Measurements from ENCODE around the gene ENDOU. TPM values are rescaled to one million over a fixed set of nuclear protein-coding genes. Genes with fewer than 3 reads are reported as not detected.

ENDOU gene
- total RNA-seq, 1 experiment from 2014 or later = not detected

GRCh38 chr12:47736216-47736615, 10.9 kb upstream of the ENDOU start:
- Histone ChIP-seq H3K27me3 (ENCODE audit: low read length) (no peaks in the 10 kb centered on the region), H3K4me1 (ENCODE audit: insufficient read depth, low read length) (peaks cover 7% of the 10 kb centered on the region; the same call in 1 of the 2 replicates), H3K9me2 (replicated peaks; ENCODE audit: low read length) (no peaks in the 10 kb centered on the region), H3K4me2 (ENCODE audit: low read length) (no peak overlapping the region), H3K79me2 (ENCODE audit: low read length) (no peaks in the 10 kb centered on the region), H3K4me3 (ENCODE audit: low read length) (no peak overlapping the region), H3K27ac (ENCODE audit: low read length) (no peak overlapping the region), H3K9me3 (ENCODE audit: low read length) (no peaks in the 10 kb centered on the region), H2AFZ (ENCODE audit: low read length) (no peak overlapping the region), H3F3A (ENCODE audit: low read length, unreplicated experiment) (no peaks in the 10 kb centered on the region), H3K9ac (ENCODE audit: low read length) (no peak overlapping the region), H4K20me1 (ENCODE audit: low read length) (no peaks in the 10 kb centered on the region), H3K36me3 (ENCODE audit: low read depth, low read length) (no peaks in the 10 kb centered on the region)
- no peak for DNase-seq
- no peak for ATAC-seq
- no TSS peak for BruUV-seq (replicated peaks)
- TF ChIP-seq, protein P1, sequence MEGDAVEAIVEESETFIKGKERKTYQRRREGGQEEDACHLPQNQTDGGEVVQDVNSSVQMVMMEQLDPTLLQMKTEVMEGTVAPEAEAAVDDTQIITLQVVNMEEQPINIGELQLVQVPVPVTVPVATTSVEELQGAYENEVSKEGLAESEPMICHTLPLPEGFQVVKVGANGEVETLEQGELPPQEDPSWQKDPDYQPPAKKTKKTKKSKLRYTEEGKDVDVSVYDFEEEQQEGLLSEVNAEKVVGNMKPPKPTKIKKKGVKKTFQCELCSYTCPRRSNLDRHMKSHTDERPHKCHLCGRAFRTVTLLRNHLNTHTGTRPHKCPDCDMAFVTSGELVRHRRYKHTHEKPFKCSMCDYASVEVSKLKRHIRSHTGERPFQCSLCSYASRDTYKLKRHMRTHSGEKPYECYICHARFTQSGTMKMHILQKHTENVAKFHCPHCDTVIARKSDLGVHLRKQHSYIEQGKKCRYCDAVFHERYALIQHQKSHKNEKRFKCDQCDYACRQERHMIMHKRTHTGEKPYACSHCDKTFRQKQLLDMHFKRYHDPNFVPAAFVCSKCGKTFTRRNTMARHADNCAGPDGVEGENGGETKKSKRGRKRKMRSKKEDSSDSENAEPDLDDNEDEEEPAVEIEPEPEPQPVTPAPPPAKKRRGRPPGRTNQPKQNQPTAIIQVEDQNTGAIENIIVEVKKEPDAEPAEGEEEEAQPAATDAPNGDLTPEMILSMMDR (conservative IDR thresholded peaks at IDR 0.05; ENCODE audit: low read depth, low read length) = no peak
- no peak for TF ChIP-seq EZH2 (IDR thresholded peaks at IDR 0.05; ENCODE audit: low read length, unreplicated experiment)
- no peak for TF ChIP-seq EZH2phosphoT487 (IDR thresholded peaks at IDR 0.05; ENCODE audit: borderline replicate concordance, low read length)
- ChIA-PET POLR2A (ENCODE audit: unreplicated experiment) (no interaction called here), CTCF (no interaction called here)
- intact Hi-C loops (cut with micrococcal nuclease) = no loop called here

- no peaks in the 10 kb centered on the region for H3F3A ChIP-seq (ENCODE audit: low read length, unreplicated experiment)
- H3K9me3 ChIP-seq (ENCODE audit: low read length) = no peaks in the 10 kb centered on the region
- POLR2A ChIA-PET (ENCODE audit: unreplicated experiment) = no interaction called here
- H3K27me3 ChIP-seq (ENCODE audit: low read length) = no peaks in the 10 kb centered on the region
- TF ChIP-seq EZH2 (IDR thresholded peaks at IDR 0.05; ENCODE audit: low read length, unreplicated experiment) (no peak), EZH2phosphoT487 (IDR thresholded peaks at IDR 0.05; ENCODE audit: borderline replicate concordance, low read length) (no peak)
- TF ChIP-seq, protein P1 (conservative IDR thresholded peaks at IDR 0.05; ENCODE audit: low read depth, low read length) = no peak
- no peak overlapping the region for H3K9ac ChIP-seq (ENCODE audit: low read length)
- CTCF ChIA-PET = no interaction called here
- no peak overlapping the region for H3K27ac ChIP-seq (ENCODE audit: low read length)
- intact Hi-C loops (cut with micrococcal nuclease) = no loop called here
- no peaks in the 10 kb centered on the region for H3K36me3 ChIP-seq (ENCODE audit: low read depth, low read length)
- DNase-seq (no peak), ATAC-seq (no peak)
- no peaks in the 10 kb centered on the region for H3K9me2 ChIP-seq (replicated peaks; ENCODE audit: low read length)
- BruUV-seq (replicated peaks) = no TSS peak
- H2AFZ ChIP-seq (ENCODE audit: low read length) = no peak overlapping the region
- H3K4me2 ChIP-seq (ENCODE audit: low read length) = no peak overlapping the region
- no peak overlapping the region for H3K4me3 ChIP-seq (ENCODE audit: low read length)
- no peaks in the 10 kb centered on the region for H3K79me2 ChIP-seq (ENCODE audit: low read length)
- peaks cover 8% of the 10 kb centered on the region for H3K4me1 ChIP-seq (ENCODE audit: insufficient read depth, low read length)
- H4K20me1 ChIP-seq (ENCODE audit: low read length) = no peaks in the 10 kb centered on the region
These were observed 10.4 kb upstream of the ENDOU start for GRCh38 chr12:47735649-47736048.

- Histone ChIP-seq H3K79me2 (ENCODE audit: low read length) (no peaks in the 10 kb centered on the region), H3K9me2 (replicated peaks; ENCODE audit: low read length) (no peaks in the 10 kb centered on the region), H3K36me3 (ENCODE audit: low read depth, low read length) (no peaks in the 10 kb centered on the region), H3K4me3 (ENCODE audit: low read length) (no peak overlapping the region), H2AFZ (ENCODE audit: low read length) (no peak overlapping the region), H3K27me3 (ENCODE audit: low read length) (no peaks in the 10 kb centered on the region), H3K9me3 (ENCODE audit: low read length) (no peaks in the 10 kb centered on the region), H4K20me1 (ENCODE audit: low read length) (no peaks in the 10 kb centered on the region), H3K27ac (ENCODE audit: low read length) (no peak overlapping the region), H3F3A (ENCODE audit: low read length, unreplicated experiment) (no peaks in the 10 kb centered on the region), H3K4me2 (ENCODE audit: low read length) (no peak overlapping the region), H3K9ac (ENCODE audit: low read length) (no peak overlapping the region), H3K4me1 (ENCODE audit: insufficient read depth, low read length) (peaks cover 15% of the 10 kb centered on the region)
- CTCF ChIA-PET = no interaction called here
- POLR2A ChIA-PET (ENCODE audit: unreplicated experiment) = no interaction called here
- intact Hi-C loops (cut with micrococcal nuclease) = no loop called here
- TF ChIP-seq EZH2phosphoT487 (IDR thresholded peaks at IDR 0.05; ENCODE audit: borderline replicate concordance, low read length) (no peak), EZH2 (IDR thresholded peaks at IDR 0.05; ENCODE audit: low read length, unreplicated experiment) (no peak)
- TF ChIP-seq, protein P1 (conservative IDR thresholded peaks at IDR 0.05; ENCODE audit: low read depth, low read length) = no peak
- no TSS peak for BruUV-seq (replicated peaks)
- no peak for DNase-seq
- no peak for ATAC-seq
These were observed 9.6 kb upstream of the ENDOU start for GRCh38 chr12:47734725-47735480.

Data from PC-3 (cell line).